Right lobe of liver (tissue), 6 donors: ENCODE data around the gene DNASE1L3. TPM values are rescaled to one million over a fixed set of nuclear protein-coding genes. Genes with fewer than 3 reads are reported as not detected.

Experiments
- ATAC-seq, 4 donors: fragments of 200-7000 bp; cut with Tn5 transposase; one replicate each; pipeline ENCODE4 v1.9.1; 2020; ENCODE audit warnings: mild to moderate bottlenecking in 4 of 4, moderate library complexity in 4 of 4
- DNase-seq, 3 donors: peaks; one replicate each; pipeline ENCODE4 v3.0.0-alpha.2; 2020
- H3K27ac ChIP-seq, 3 donors: fragments of 200-600 bp; one replicate each; pipeline ENCODE4 v1.8.0; 2022
- H3K27me3 ChIP-seq, 2 donors: fragments of 200-600 bp; one replicate each; pipeline ENCODE4 v1.8.0; 2022
- H3K36me3 ChIP-seq, 4 donors: fragments of 200-600 bp; sonication (generic) in 1 of 4; one replicate each; pipeline versions ENCODE4 v1.5.1 to v1.8.0; 2017 to 2022; ENCODE audit warnings: control low read depth in 1 of 4
- H3K4me1 ChIP-seq, 4 donors: fragments of 200-600 bp; sonication (generic) in 1 of 4; one replicate each; pipeline versions ENCODE4 v1.5.1 to v1.8.0; 2017 to 2022; ENCODE audit warnings: control low read depth in 1 of 4
- H3K4me3 ChIP-seq, 3 donors: fragments of 200-600 bp; one replicate each; pipeline ENCODE4 v1.8.0; 2022
- H3K9me3 ChIP-seq, 4 donors: fragments of 200-600 bp; sonication (generic) in 1 of 4; one replicate each; pipeline versions ENCODE4 v1.5.1 to v1.8.0; 2017 to 2022; ENCODE audit warnings: control low read depth in 1 of 4
- POLR2A ChIP-seq: fragments of 450-650 bp; IDR thresholded peaks from one replicate; pipeline ENCODE4 v1.6.1; 2017; ENCODE audit warnings: antibody characterized with exemption, mild to moderate bottlenecking
- WGBS: methylation state at CpG from one replicate; pipeline ENCODE4 v1.1.6; 2018; ENCODE audit warnings: low coverage, low lambda C conversion rate; ENCODE audit not compliant: insufficient coverage; ENCODE audit errors: missing lambda C conversion rate; 5-methylcytosine and 5-hydroxymethylcytosine counted together
- intact Hi-C, 2 donors: fragments of 100-400 bp; cut with DNase I; formaldehyde crosslinking; loops; one replicate each; pipeline versions ENCODE4 v1.11.2 to v1.14.1; 2022
- total RNA-seq, 6 experiments: library from RNA; depleted of rRNA in 2 of 6; stranded (reverse); fragments of >200 nt in 2 of 6; fragmentation: NEBNext Ultra II Directional in 3 of 6; extraction: Animal tissue kit (Norgen Biotek cat#: 25700) in 3 of 6; gene quantifications; one replicate each; pipeline versions ENCODE4 v1.1.0 to v1.2.4, GENCODE V29; 2016 to 2023
- TF ChIP-seq, protein P1 (sequence below), 4 donors: fragments of 200-600 bp in 3 of 4; fragments of 450-650 bp in 1 of 4; IDR thresholded peaks; one replicate each; pipeline versions ENCODE4 v1.5.1 to v1.8.0; 2016 to 2022; ENCODE audit warnings: antibody characterized with exemption in 4 of 4, mild to moderate bottlenecking in 2 of 4
- donor health status: DM: no; HTN: yes; CAD: no.
- donor health status: DM: no; HTN: no; CAD: no.
- donor health status: DM: no; HTN: no; CAD: no.
- donor health status: DM: no; HTN: yes; CAD: no.
- donor health status: DM: no; HTN: yes; CAD: no.

The DNASE1L3 gene
- total RNA-seq, 6 experiments from 2014 or later: 32.9 to 134 (median 61.0) TPM

DNA sequence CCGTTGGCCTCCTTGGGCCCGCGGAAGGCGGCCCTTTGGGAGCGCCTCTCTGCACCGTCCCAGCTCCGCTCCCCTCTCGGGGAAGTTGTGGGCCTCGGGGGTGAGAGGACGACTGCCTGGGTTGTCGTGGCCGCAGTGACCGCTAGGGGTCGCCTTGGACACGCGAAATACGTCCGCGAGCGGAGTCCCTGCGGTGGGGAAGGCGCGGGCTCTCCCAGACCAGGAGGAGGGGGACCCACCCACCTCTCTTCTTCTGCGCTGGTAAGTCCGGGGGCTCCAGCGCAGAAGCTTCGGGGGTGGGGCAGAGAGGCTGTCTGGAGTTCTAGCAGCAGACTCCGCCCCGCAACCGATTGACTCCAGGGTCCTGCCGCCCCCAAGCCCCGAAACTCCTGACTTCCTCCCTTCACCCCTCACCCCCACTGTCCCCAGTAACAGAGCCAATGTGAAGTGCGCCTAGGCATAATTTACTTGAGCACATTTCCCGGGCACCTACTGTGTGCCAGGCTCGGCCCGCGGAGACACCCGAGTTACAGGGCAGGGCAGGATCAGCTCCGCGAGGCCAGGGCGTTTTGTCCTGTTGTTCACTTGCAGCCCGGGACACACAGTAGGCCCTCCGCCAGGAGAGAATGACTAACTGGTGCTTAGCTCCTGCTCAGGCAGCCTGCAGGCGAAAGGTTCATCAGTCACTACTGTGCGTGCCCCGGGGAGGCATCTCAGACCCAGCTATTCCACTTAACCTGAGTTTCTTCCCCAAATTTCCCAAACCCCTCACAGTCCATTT, 32.8 kb downstream of the DNASE1L3 start:
- intact Hi-C loops: loop anchor here (10.0 kb wide), 1 partner anchor 173 kb away; the partner anchor contains the start of gene FLNB (in 2 of the 2)
- WGBS: 33% methylated on average over 8 of the region's 46 CpGs
- TF ChIP-seq POLR2A: no peak
- TF ChIP-seq, protein P1, sequence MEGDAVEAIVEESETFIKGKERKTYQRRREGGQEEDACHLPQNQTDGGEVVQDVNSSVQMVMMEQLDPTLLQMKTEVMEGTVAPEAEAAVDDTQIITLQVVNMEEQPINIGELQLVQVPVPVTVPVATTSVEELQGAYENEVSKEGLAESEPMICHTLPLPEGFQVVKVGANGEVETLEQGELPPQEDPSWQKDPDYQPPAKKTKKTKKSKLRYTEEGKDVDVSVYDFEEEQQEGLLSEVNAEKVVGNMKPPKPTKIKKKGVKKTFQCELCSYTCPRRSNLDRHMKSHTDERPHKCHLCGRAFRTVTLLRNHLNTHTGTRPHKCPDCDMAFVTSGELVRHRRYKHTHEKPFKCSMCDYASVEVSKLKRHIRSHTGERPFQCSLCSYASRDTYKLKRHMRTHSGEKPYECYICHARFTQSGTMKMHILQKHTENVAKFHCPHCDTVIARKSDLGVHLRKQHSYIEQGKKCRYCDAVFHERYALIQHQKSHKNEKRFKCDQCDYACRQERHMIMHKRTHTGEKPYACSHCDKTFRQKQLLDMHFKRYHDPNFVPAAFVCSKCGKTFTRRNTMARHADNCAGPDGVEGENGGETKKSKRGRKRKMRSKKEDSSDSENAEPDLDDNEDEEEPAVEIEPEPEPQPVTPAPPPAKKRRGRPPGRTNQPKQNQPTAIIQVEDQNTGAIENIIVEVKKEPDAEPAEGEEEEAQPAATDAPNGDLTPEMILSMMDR (IDR thresholded peaks at IDR 0.05): peak; percentile 93 to 97 (median 94)
- Histone ChIP-seq H3K27me3 (no peaks in the 10 kb centered on the region), H3K27ac (peak overlapping the region in 1 of 3 donors; percentile 90), H3K4me3 (peak overlapping the region; percentile 26 to 49 (median 32)), H3K36me3 (no peaks in the 10 kb centered on the region), H3K9me3 (no peaks in the 10 kb centered on the region), H3K4me1 (peaks cover 3 to 68% (median 26%) of the 10 kb centered on the region in 4 donors)
- peak; percentile 66 to 78 (median 70) for ATAC-seq
- peak; percentile 93 to 94 (median 93) for DNase-seq

DNA sequence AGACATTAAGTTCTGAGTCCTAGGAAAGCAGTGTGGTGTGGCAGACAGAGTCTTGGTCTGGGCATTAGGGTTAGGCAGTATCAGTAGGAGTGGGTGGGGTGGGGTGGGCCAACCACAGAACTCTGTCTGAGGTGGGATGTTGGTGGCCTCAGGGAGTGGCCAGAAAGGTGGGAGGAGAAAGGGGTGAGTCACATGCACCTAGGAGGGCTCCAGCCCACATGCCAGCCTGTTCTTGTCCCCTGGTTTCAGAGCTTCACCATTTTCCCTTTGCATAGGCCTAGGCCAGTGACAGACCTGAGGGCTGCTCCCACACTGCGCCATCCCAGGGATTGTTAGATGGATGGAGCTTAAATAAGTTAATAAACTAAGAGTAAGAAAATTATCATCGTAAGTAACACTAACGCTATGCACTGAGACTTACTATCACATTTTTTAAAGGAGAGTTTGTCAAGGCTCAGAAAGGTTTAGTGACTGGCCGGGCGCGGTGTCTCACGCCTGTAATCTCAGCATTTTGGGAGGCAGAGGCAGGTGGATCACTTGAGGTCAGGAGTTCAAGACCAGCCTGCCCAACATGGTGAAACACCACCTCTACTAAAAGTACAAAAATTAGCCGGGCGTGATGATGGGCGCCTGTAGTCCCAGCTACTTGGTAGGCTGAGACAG, 33.8 kb downstream of the DNASE1L3 start:
- peaks cover 3 to 69% (median 26%) of the 10 kb centered on the region in 4 donors for H3K4me1 ChIP-seq
- no peaks in the 10 kb centered on the region for H3K27me3 ChIP-seq
- no peak for ATAC-seq
- no peak for TF ChIP-seq POLR2A
- TF ChIP-seq, protein P1 (IDR thresholded peaks at IDR 0.05): no peak
- no peak overlapping the region for H3K4me3 ChIP-seq
- no peaks in the 10 kb centered on the region for H3K36me3 ChIP-seq
- H3K27ac ChIP-seq: peak overlapping the region in 2 of 3 donors; percentile 69 to 90
- DNase-seq: no peak
- intact Hi-C loops: loop anchor here (10.0 kb wide), 1 partner anchor 172 kb away; the partner anchor contains the start of gene FLNB (in 2 of the 2)
- 88% methylated on average over 9 of the region's 10 CpGs for WGBS
- H3K9me3 ChIP-seq: no peaks in the 10 kb centered on the region

GRCh38 chr3:58176185-58176530, 34.6 kb downstream of the DNASE1L3 start:
- H3K27me3 ChIP-seq: no peaks in the 10 kb centered on the region
- ATAC-seq (no peak), DNase-seq (no peak)
- H3K4me3 ChIP-seq: no peak overlapping the region
- intact Hi-C loops: loop anchor here (10.0 kb wide), 1 partner anchor 171 kb away; the partner anchor contains the start of gene FLNB (in 2 of the 2)
- peaks cover 3 to 70% (median 26%) of the 10 kb centered on the region in 4 donors for H3K4me1 ChIP-seq
- peak overlapping the region; percentile 66 to 90 (median 69) for H3K27ac ChIP-seq
- TF ChIP-seq, protein P1 (IDR thresholded peaks at IDR 0.05): no peak
- no peak for TF ChIP-seq POLR2A
- no peaks in the 10 kb centered on the region for H3K9me3 ChIP-seq
- WGBS: 29% methylated on average over 1 of the region's 3 CpGs
- peaks cover 0 to 1% (median 0%) of the 10 kb centered on the region in 4 donors for H3K36me3 ChIP-seq

GRCh38 chr3:58175437-58176184, 35.2 kb downstream of the DNASE1L3 start:
- no peak for TF ChIP-seq POLR2A
- TF ChIP-seq, protein P1 (IDR thresholded peaks at IDR 0.05): no peak
- intact Hi-C loops: loop anchor here (10.0 kb wide), 1 partner anchor 171 kb away; the partner anchor contains the start of gene FLNB (in 2 of the 2)
- H3K4me1 ChIP-seq: peaks cover 3 to 70% (median 26%) of the 10 kb centered on the region in 4 donors
- DNase-seq: peak; percentile 62 to 81 (median 78)
- H3K27ac ChIP-seq: peak overlapping the region; percentile 66 to 90 (median 69)
- peaks cover 0 to 5% (median 1%) of the 10 kb centered on the region in 4 donors for H3K36me3 ChIP-seq
- H3K27me3 ChIP-seq: no peaks in the 10 kb centered on the region
- ATAC-seq: peak; percentile 29 to 67 (median 48)
- no peaks in the 10 kb centered on the region for H3K9me3 ChIP-seq
- 16% methylated on average over 12 of the region's 18 CpGs for WGBS
- no peak overlapping the region for H3K4me3 ChIP-seq
